Caco-2 (cell line): ENCODE data around the gene TRIM16. TPM values are rescaled to one million over a fixed set of nuclear protein-coding genes. Genes with fewer than 3 reads are reported as not detected.
"Not testable (repeated sequence)": the region's sequence is repeated elsewhere in the genome, so short reads cannot be mapped to it uniquely, and the experiment has no call there.

ENCODE experiments used
- BruUV-seq: library from RNA; stranded (reverse); fragments of 400-500 nt; replicated peaks from 2 replicates; lab custom pipeline; 2021; lab: Mats Ljungman, UMichigan
- CTCF ChIA-PET: fragments of 300-600 bp; sonication (Branson Sonifier 250); formaldehyde crosslinking; loops from one replicate; lab custom pipeline; 2022; ENCODE audit warnings: antibody characterized with exemption; lab: Charles Lee
- POLR2A ChIA-PET: fragments of 300-600 bp; sonication (Branson Sonifier 250); formaldehyde crosslinking; loops from one replicate; lab custom pipeline; 2022; ENCODE audit warnings: antibody characterized with exemption; lab: Charles Lee
- DNase-seq, 2 experiments: peaks; one replicate each; pipeline versions ENCODE4 v3.0.0 to v3.0.0-alpha.2; 2020 to 2022
- H3K27me3 ChIP-seq: replicated peaks from 2 replicates; pipeline ENCODE4 v1.6.0; 2011; ENCODE audit warnings: low read length; ENCODE audit not compliant: control insufficient read depth, insufficient read depth
- H3K36me3 ChIP-seq: 2 replicates; pipeline ENCODE4 v1.5.1; 2011; ENCODE audit warnings: low read length; ENCODE audit not compliant: control insufficient read depth, insufficient read depth
- H3K4me1 ChIP-seq: fragments of 250-450 bp; sonication (Bioruptor Pico); 2 replicates; pipeline ENCODE4 v1.5.1; 2020; ENCODE audit warnings: mild to moderate bottlenecking
- H3K4me3 ChIP-seq: 2 replicates; pipeline ENCODE4 v1.5.1; 2011; ENCODE audit warnings: low read depth, mild to moderate bottlenecking, control low read depth, low read length
- H3K9me3 ChIP-seq: fragments of 250-450 bp; sonication (Bioruptor Pico); 2 replicates; pipeline ENCODE4 v1.5.1; 2020; ENCODE audit warnings: mild to moderate bottlenecking, moderate library complexity
- H3K27ac Mint-ChIP-seq: one replicate; pipeline ENCODE4 v1.8.0; 2022; ENCODE audit warnings: mixed read lengths; ENCODE audit not compliant: unreplicated experiment
- H3K27me3 Mint-ChIP-seq: one replicate; pipeline ENCODE4 v1.8.0; 2022; ENCODE audit warnings: mixed read lengths; ENCODE audit not compliant: insufficient read depth, unreplicated experiment
- H3K36me3 Mint-ChIP-seq: one replicate; pipeline ENCODE4 v1.8.0; 2022; ENCODE audit warnings: mild to moderate bottlenecking, mixed read lengths; ENCODE audit not compliant: insufficient read depth, unreplicated experiment
- H3K4me1 Mint-ChIP-seq: one replicate; pipeline ENCODE4 v1.8.0; 2022; ENCODE audit warnings: low read depth, mixed read lengths; ENCODE audit not compliant: unreplicated experiment
- H3K4me3 Mint-ChIP-seq: one replicate; pipeline ENCODE4 v1.8.0; 2022; ENCODE audit warnings: mild to moderate bottlenecking, moderate library complexity, mixed read lengths; ENCODE audit not compliant: unreplicated experiment
- H3K9me3 Mint-ChIP-seq: one replicate; pipeline ENCODE4 v1.8.0; 2022; ENCODE audit warnings: mixed read lengths; ENCODE audit not compliant: unreplicated experiment
- intact Hi-C: fragments of 100-400 bp; cut with micrococcal nuclease; formaldehyde crosslinking; loops from one replicate; pipeline ENCODE4 v1.10.0; 2022; ENCODE audit not compliant: unreplicated experiment
- total RNA-seq: library from RNA; stranded (reverse); gene quantifications from 2 replicates; pipeline ENCODE4 v1.2.3, GENCODE V29; 2022
- TF ChIP-seq, protein P1 (sequence below), 2 experiments: fragments of 200-600 bp in 1 of 2; IDR thresholded peaks; 1 replicate in 1 of 2; 2 replicates in 1 of 2; pipeline versions ENCODE4 v1.5.1 to v1.8.0; 2011 to 2022; ENCODE audit warnings: antibody characterized with exemption in 1 of 2, control low read depth in 1 of 2, inconsistent platforms in 1 of 2, low read depth in 1 of 2, low read length in 1 of 2, mild to moderate bottlenecking in 1 of 2, moderate library complexity in 1 of 2; ENCODE audit not compliant: insufficient read depth in 1 of 2, severe bottlenecking in 1 of 2, unreplicated experiment in 1 of 2

The TRIM16 gene
- total RNA-seq, 1 experiment from 2014 or later = 12.4 TPM

DNA sequence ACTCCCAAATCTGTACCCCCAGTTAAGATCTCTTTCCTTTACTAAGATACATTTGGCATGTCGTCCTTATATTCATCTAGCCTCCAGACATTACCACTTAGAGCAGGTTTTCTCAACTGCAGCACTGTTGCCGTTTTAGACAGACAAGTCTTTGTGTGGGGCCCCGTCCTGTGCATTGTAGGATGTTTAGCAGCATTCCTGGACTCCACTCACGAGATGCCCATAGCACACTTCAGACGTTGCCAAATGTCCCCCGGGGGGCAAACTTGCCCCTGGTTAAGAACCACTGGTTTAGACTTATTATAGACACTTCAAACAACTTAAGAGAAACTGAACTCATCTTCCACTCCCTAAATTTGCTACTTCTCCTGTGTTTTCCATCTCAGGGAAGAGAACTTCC is 8.1 kb downstream of the TRIM16 start:
- CTCF ChIA-PET, H3K9me3 Mint-ChIP-seq, H3K27me3 Mint-ChIP-seq, BruUV-seq, POLR2A ChIA-PET, H3K4me3 ChIP-seq, intact Hi-C loops, H3K27ac Mint-ChIP-seq, DNase-seq, H3K4me1 Mint-ChIP-seq, H3K4me1 ChIP-seq, H3K36me3 Mint-ChIP-seq, H3K9me3 ChIP-seq, H3K36me3 ChIP-seq, H3K27me3 ChIP-seq, H3K4me3 Mint-ChIP-seq: not testable (repeated sequence)

DNA sequence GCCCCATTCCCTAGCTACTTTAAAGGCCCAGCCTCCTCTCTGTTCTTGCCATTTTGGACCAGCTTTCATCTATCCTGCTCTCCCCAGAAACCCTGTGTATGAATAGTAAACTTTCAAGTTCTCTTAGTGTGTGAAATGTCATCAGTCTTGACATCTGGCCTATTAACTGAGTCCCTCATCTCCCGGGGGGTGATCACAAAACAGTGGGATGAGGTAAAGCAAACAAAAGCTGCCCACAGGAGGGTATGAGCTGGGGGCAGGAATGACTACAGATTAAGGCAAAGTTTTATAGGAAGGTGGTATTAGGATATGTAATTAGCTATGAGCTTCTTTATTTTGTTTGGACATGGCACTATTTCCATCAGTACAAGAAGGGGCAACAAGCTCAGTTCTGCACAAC is 9.5 kb downstream of the TRIM16 start:
- intact Hi-C loops, DNase-seq, BruUV-seq, H3K27me3 Mint-ChIP-seq, H3K4me3 Mint-ChIP-seq, H3K27ac Mint-ChIP-seq, H3K4me1 Mint-ChIP-seq, H3K9me3 Mint-ChIP-seq, H3K36me3 Mint-ChIP-seq, H3K36me3 ChIP-seq, H3K4me3 ChIP-seq, CTCF ChIA-PET, H3K4me1 ChIP-seq, H3K9me3 ChIP-seq, H3K27me3 ChIP-seq, POLR2A ChIA-PET: not testable (repeated sequence)

DNA sequence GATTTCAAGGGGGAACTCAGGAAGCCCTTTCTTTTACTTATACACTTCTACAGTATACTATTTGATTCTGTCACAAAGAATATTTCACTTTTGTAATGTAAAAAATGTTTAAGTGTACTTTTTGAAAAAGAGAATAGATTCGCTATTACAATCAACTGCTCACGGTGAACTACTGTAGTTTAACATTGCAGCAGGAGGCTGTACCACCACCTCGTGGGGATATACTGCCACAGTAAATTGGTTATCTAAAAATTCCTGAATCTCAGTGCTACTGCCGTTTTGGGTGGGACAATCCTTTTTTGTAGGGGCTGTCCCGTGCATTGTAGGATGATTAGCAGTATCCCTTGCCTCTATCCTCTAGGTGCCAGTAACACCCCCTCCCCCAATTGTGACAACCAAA is 14.6 kb downstream of the TRIM16 start:
- POLR2A ChIA-PET, BruUV-seq: not testable (repeated sequence)

DNA sequence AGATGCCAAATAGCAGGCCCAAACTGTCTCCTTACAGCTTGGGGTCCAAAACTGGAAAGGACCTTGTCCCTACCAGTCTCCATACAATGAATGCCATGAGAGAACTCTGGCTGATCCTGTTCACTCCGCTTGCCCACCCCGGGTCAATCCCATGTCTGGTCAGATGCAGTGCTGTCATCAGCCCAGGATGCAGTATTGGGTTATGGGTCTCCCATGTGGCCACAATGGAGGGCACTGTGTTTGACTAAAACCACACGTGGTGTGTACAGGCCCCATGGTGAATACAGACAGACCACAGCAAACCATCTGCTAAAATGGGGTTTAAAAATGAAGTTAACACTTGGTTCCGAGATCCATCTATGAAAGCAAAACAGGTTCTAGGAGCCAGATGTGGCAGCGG is 20.4 kb downstream of the TRIM16 start:
- CTCF ChIA-PET = no interaction called here
- Mint-ChIP-seq H3K27ac (no peak overlapping the region), H3K9me3 (no peaks in the 10 kb centered on the region), H3K36me3 (peaks cover 13% of the 10 kb centered on the region), H3K27me3 (no peaks in the 10 kb centered on the region), H3K4me3 (no peak overlapping the region), H3K4me1 (no peaks in the 10 kb centered on the region)
- H3K9me3 ChIP-seq = no peaks in the 10 kb centered on the region
- POLR2A ChIA-PET = no interaction called here
- no peak for DNase-seq
- no peaks in the 10 kb centered on the region for H3K36me3 ChIP-seq
- peaks cover 18% of the 10 kb centered on the region for H3K4me1 ChIP-seq
- no TSS peak for BruUV-seq
- H3K4me3 ChIP-seq = no peak overlapping the region
- H3K27me3 ChIP-seq = no peaks in the 10 kb centered on the region
- TF ChIP-seq, protein P1, sequence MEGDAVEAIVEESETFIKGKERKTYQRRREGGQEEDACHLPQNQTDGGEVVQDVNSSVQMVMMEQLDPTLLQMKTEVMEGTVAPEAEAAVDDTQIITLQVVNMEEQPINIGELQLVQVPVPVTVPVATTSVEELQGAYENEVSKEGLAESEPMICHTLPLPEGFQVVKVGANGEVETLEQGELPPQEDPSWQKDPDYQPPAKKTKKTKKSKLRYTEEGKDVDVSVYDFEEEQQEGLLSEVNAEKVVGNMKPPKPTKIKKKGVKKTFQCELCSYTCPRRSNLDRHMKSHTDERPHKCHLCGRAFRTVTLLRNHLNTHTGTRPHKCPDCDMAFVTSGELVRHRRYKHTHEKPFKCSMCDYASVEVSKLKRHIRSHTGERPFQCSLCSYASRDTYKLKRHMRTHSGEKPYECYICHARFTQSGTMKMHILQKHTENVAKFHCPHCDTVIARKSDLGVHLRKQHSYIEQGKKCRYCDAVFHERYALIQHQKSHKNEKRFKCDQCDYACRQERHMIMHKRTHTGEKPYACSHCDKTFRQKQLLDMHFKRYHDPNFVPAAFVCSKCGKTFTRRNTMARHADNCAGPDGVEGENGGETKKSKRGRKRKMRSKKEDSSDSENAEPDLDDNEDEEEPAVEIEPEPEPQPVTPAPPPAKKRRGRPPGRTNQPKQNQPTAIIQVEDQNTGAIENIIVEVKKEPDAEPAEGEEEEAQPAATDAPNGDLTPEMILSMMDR (IDR thresholded peaks at IDR 0.05; ENCODE audit: insufficient read depth in 1 of 2, low read depth in 1 of 2, low read length in 1 of 2, severe bottlenecking in 1 of 2, unreplicated experiment in 1 of 2) = no peak
- intact Hi-C loops = no loop called here

More for the DNA sequence above, 14.6 kb downstream of the TRIM16 start:
- H3K9me3 ChIP-seq, H3K9me3 Mint-ChIP-seq, H3K27me3 ChIP-seq, H3K4me1 Mint-ChIP-seq, intact Hi-C loops, H3K36me3 Mint-ChIP-seq, H3K36me3 ChIP-seq, CTCF ChIA-PET, H3K4me3 ChIP-seq, H3K4me1 ChIP-seq, H3K27me3 Mint-ChIP-seq, DNase-seq, H3K27ac Mint-ChIP-seq, H3K4me3 Mint-ChIP-seq: not testable (repeated sequence)
